Measurements from ENCODE around the gene PROCA1.

PROCA1 gene

DNA sequence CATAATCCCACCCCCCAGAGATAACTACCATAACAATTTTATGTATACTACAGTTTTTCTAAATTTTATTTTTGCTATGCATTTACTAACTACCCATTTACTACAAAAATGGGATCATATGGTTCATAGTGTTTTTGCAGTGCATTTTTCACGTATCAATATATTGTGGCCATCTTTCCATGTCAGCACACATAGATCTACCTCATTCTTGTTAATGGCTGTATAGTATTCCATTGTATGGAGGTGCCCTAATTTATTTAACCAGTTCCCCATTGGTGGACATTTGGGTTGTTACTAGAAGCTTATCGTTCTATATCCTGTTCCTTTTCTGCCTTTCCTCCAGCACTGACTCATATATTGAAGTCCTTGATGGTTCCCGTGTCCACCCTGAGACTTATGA, 22.7 kb downstream of the PROCA1 start:
- TF ChIP-seq, protein P1, sequence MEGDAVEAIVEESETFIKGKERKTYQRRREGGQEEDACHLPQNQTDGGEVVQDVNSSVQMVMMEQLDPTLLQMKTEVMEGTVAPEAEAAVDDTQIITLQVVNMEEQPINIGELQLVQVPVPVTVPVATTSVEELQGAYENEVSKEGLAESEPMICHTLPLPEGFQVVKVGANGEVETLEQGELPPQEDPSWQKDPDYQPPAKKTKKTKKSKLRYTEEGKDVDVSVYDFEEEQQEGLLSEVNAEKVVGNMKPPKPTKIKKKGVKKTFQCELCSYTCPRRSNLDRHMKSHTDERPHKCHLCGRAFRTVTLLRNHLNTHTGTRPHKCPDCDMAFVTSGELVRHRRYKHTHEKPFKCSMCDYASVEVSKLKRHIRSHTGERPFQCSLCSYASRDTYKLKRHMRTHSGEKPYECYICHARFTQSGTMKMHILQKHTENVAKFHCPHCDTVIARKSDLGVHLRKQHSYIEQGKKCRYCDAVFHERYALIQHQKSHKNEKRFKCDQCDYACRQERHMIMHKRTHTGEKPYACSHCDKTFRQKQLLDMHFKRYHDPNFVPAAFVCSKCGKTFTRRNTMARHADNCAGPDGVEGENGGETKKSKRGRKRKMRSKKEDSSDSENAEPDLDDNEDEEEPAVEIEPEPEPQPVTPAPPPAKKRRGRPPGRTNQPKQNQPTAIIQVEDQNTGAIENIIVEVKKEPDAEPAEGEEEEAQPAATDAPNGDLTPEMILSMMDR (IDR thresholded peaks at IDR 0.05; ENCODE audit: insufficient read depth, low read length, missing control alignments), result no peak
- no peak overlapping the region for H3K4me3 ChIP-seq (ENCODE audit: low read depth, low read length)
- CTCF ChIA-PET, result no interaction called here
- DNase-seq (ENCODE audit: low read depth, low spot score), result no peak
- POLR2A ChIA-PET, result no interaction called here

GRCh38 chr17:28688481-28688880, 23.2 kb downstream of the PROCA1 start:
- no peak for DNase-seq (ENCODE audit: low read depth, low spot score)
- ChIA-PET CTCF (interaction anchor here (0.6 kb wide), 1 partner anchor 68 kb away, joined by 3 read pairs; no protein-coding TSS in a partner anchor), POLR2A (no interaction called here)
- TF ChIP-seq, protein P1 (IDR thresholded peaks at IDR 0.05; ENCODE audit: insufficient read depth, low read length, missing control alignments), result no peak
- H3K4me3 ChIP-seq (ENCODE audit: low read depth, low read length), result no peak overlapping the region

DNA sequence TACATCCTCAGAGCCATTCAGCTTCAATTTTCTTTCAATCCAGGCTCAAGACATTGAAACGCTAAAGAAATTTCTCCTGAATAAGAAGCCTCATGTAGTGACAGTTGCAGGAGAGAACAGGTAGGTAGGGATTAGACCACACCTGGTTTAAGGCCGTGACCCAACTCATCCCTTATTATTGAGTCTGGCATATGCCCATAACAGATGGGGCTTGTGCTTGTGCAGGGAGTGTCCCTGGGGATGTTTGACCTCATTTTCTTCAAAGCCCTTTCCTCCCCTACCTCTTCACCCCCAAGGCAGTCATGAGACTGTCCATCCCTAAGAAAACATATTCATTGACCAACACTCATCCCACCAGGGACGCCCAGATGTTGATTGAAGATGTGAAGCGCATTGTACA, 25.4 kb downstream of the PROCA1 start:
- no peak for DNase-seq (ENCODE audit: low read depth, low spot score)
- no peak overlapping the region for H3K4me3 ChIP-seq (ENCODE audit: low read depth, low read length)
- TF ChIP-seq, protein P1 (IDR thresholded peaks at IDR 0.05; ENCODE audit: insufficient read depth, low read length, missing control alignments), result no peak
- ChIA-PET CTCF (interaction anchor here (1.0 kb wide), 1 partner anchor 10 kb away, joined by 4 read pairs; no protein-coding TSS in a partner anchor), POLR2A (no interaction called here)

- CTCF ChIA-PET, result interaction anchor here (1.7 kb wide), 1 partner anchor 10 kb away, joined by 4 read pairs; no protein-coding TSS in a partner anchor
- no peak for DNase-seq (ENCODE audit: low read depth, low spot score)
- TF ChIP-seq, protein P1 (IDR thresholded peaks at IDR 0.05; ENCODE audit: insufficient read depth, low read length, missing control alignments), result no peak
- H3K4me3 ChIP-seq (ENCODE audit: low read depth, low read length), result no peak overlapping the region
- POLR2A ChIA-PET, result no interaction called here
These were observed 26.3 kb downstream of the PROCA1 start for GRCh38 chr17:28685366-28685765.

GRCh38 chr17:28684963-28685362, 26.7 kb downstream of the PROCA1 start:
- TF ChIP-seq, protein P1 (IDR thresholded peaks at IDR 0.05; ENCODE audit: insufficient read depth, low read length, missing control alignments), result no peak
- H3K4me3 ChIP-seq (ENCODE audit: low read depth, low read length), result no peak overlapping the region
- ChIA-PET CTCF (interaction anchor here (1.7 kb wide), 1 partner anchor 10 kb away, joined by 4 read pairs; no protein-coding TSS in a partner anchor), POLR2A (no interaction called here)
- DNase-seq (ENCODE audit: low read depth, low spot score), result no peak

- DNase-seq (ENCODE audit: low read depth, low spot score), result no peak
- ChIA-PET CTCF (interaction anchor here (1.0 to 1.8 kb wide), 4 partner anchors 9 to 81 kb away, joined by 4 to 7 read pairs (median 5); no protein-coding TSS in a partner anchor), POLR2A (interaction anchor here (1.2 to 1.8 kb wide), 2 partner anchors 21 to 28 kb away, joined by 3 to 6 read pairs; partner anchors contain the start of genes PROCA1, SDF2 and SUPT6H)
- no peak overlapping the region for H3K4me3 ChIP-seq (ENCODE audit: low read depth, low read length)
- TF ChIP-seq, protein P1 (IDR thresholded peaks at IDR 0.05; ENCODE audit: insufficient read depth, low read length, missing control alignments), result no peak
These were observed 29.0 kb downstream of the PROCA1 start for GRCh38 chr17:28682655-28683054.
